K562 (cell line): Measurements from ENCODE around the gene SUMF2. TPM values are rescaled to one million over a fixed set of nuclear protein-coding genes. Genes with fewer than 3 reads are reported as not detected.
A peak's percentile ranks its signal among the peaks of the same experiment; 100 is the strongest.

Experiments used
- EGR1 ChIP-seq: fragments of 450-650 bp; conservative IDR thresholded peaks from 2 replicates; pipeline ENCODE4 v1.6.1; 2017; ENCODE audit warnings: mild to moderate bottlenecking
- NR2C2 ChIP-seq, 2 experiments: fragments of 200-800 bp in 1 of 2; sonication (Bioruptor generic) in 1 of 2; sonication (generic) in 1 of 2; formaldehyde crosslinking in 1 of 2; IDR thresholded peaks; 2 replicates each; pipeline versions ENCODE4 v1.6.1 to v1.8.0; 2016 to 2022; ENCODE audit warnings: mild to moderate bottlenecking in 1 of 2, missing compliant biosample characterization in 1 of 2, missing genetic modification characterization in 1 of 2, missing genetic modification reagents in 1 of 2
- RBM25 ChIP-seq: fragments of 200-400 bp; formaldehyde crosslinking; IDR thresholded peaks from 2 replicates; pipeline ENCODE4 v1.6.1; 2018; ENCODE audit warnings: low read length, low read depth, moderate library complexity; ENCODE audit not compliant: severe bottlenecking
- TSC22D4 ChIP-seq: fragments of 450-650 bp; IDR thresholded peaks from 2 replicates; pipeline ENCODE4 v1.6.1; 2016; ENCODE audit warnings: missing genetic modification characterization, missing biosample characterization, control low read depth
- polyA plus RNA-seq, 8 experiments: library from polyadenylated mRNA; depleted of rRNA in 4 of 8; stranded (reverse) in 5 of 8; unstranded in 3 of 8; fragments of >200 nt; fragmentation: Nextera tagmentation in 2 of 8; fragmentation: Illumina TruSeq in 1 of 8; extraction: Ambion mirVana in 2 of 8; extraction: Trizol in 1 of 8; gene quantifications; 2 replicates each; pipeline versions ENCODE4 v1.2.1 to v1.2.3, GENCODE V29; 2011 to 2014; ENCODE audit warnings: inconsistent platforms in 1 of 8, missing spikeins in 1 of 8
- total RNA-seq, 7 experiments: library from RNA; depleted of rRNA in 6 of 7; stranded (reverse); fragments of >200 nt in 6 of 7; fragmentation: Illumina TruSeq in 2 of 7; extraction: Trizol in 2 of 7; gene quantifications; 2 replicates each; pipeline versions ENCODE4 v1.2.1 to v1.2.3, GENCODE V29; 2011 to 2021; ENCODE audit warnings: low replicate concordance in 1 of 7
- TF ChIP-seq, protein P1 (sequence below): fragments of 450-650 bp; IDR thresholded peaks from 2 replicates; pipeline ENCODE4 v1.6.1; 2016; ENCODE audit warnings: mild to moderate bottlenecking, moderate library complexity

SUMF2 gene
- total and polyA plus RNA-seq, 9 of the 15 experiments (the other 6 are each of a cell fraction or from before 2014, with no cell fraction given), result 39.0 to 113 (median 67.7) TPM

DNA sequence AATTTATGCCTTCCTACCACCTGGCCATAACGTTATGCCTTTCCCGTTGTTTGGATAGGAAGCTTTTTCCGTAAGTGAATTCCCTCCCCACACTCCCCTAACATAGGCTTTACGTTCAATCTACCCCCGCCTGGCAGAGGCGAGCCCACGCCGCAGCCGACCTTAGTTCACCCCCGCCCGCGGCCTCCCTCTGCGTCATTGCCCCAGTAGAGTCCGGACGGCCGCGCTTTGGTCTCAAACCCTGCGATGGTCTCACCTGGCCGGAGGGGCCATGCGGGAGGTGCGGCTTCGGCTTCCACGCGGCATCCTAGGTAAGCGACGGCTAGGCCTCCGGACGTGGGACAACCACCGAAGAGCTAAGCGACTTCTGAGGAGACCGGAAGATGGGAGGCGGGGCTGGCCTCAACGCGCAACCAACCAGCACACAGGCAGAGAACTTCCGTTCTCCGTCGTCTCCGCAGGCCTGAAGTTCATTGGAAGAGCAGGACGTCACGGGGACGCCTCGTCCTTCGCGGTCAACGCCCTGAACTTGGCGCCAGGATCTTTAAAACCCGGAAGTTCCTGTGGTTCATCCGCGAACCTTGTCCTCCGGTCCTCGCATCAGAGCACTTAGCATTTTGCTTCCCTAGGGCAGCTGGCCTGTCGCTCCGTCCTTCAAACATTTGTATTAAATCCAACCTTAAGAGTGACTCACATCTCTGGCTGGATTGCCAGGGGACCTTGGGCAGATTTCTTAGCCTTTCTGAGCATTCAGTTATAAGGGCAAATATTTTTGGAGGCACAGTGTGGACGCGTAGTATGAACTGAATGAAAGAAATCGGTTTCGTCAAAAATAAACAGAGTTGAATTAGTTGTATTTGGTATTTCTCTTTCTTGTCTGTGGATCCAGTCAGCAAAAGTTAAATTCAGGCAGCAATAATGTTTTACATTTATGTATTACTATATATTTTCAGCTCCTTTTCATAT, 42.3 kb downstream of the SUMF2 start, which contains the start of gene CHCHD2 (continued):
- TF ChIP-seq, protein P1, sequence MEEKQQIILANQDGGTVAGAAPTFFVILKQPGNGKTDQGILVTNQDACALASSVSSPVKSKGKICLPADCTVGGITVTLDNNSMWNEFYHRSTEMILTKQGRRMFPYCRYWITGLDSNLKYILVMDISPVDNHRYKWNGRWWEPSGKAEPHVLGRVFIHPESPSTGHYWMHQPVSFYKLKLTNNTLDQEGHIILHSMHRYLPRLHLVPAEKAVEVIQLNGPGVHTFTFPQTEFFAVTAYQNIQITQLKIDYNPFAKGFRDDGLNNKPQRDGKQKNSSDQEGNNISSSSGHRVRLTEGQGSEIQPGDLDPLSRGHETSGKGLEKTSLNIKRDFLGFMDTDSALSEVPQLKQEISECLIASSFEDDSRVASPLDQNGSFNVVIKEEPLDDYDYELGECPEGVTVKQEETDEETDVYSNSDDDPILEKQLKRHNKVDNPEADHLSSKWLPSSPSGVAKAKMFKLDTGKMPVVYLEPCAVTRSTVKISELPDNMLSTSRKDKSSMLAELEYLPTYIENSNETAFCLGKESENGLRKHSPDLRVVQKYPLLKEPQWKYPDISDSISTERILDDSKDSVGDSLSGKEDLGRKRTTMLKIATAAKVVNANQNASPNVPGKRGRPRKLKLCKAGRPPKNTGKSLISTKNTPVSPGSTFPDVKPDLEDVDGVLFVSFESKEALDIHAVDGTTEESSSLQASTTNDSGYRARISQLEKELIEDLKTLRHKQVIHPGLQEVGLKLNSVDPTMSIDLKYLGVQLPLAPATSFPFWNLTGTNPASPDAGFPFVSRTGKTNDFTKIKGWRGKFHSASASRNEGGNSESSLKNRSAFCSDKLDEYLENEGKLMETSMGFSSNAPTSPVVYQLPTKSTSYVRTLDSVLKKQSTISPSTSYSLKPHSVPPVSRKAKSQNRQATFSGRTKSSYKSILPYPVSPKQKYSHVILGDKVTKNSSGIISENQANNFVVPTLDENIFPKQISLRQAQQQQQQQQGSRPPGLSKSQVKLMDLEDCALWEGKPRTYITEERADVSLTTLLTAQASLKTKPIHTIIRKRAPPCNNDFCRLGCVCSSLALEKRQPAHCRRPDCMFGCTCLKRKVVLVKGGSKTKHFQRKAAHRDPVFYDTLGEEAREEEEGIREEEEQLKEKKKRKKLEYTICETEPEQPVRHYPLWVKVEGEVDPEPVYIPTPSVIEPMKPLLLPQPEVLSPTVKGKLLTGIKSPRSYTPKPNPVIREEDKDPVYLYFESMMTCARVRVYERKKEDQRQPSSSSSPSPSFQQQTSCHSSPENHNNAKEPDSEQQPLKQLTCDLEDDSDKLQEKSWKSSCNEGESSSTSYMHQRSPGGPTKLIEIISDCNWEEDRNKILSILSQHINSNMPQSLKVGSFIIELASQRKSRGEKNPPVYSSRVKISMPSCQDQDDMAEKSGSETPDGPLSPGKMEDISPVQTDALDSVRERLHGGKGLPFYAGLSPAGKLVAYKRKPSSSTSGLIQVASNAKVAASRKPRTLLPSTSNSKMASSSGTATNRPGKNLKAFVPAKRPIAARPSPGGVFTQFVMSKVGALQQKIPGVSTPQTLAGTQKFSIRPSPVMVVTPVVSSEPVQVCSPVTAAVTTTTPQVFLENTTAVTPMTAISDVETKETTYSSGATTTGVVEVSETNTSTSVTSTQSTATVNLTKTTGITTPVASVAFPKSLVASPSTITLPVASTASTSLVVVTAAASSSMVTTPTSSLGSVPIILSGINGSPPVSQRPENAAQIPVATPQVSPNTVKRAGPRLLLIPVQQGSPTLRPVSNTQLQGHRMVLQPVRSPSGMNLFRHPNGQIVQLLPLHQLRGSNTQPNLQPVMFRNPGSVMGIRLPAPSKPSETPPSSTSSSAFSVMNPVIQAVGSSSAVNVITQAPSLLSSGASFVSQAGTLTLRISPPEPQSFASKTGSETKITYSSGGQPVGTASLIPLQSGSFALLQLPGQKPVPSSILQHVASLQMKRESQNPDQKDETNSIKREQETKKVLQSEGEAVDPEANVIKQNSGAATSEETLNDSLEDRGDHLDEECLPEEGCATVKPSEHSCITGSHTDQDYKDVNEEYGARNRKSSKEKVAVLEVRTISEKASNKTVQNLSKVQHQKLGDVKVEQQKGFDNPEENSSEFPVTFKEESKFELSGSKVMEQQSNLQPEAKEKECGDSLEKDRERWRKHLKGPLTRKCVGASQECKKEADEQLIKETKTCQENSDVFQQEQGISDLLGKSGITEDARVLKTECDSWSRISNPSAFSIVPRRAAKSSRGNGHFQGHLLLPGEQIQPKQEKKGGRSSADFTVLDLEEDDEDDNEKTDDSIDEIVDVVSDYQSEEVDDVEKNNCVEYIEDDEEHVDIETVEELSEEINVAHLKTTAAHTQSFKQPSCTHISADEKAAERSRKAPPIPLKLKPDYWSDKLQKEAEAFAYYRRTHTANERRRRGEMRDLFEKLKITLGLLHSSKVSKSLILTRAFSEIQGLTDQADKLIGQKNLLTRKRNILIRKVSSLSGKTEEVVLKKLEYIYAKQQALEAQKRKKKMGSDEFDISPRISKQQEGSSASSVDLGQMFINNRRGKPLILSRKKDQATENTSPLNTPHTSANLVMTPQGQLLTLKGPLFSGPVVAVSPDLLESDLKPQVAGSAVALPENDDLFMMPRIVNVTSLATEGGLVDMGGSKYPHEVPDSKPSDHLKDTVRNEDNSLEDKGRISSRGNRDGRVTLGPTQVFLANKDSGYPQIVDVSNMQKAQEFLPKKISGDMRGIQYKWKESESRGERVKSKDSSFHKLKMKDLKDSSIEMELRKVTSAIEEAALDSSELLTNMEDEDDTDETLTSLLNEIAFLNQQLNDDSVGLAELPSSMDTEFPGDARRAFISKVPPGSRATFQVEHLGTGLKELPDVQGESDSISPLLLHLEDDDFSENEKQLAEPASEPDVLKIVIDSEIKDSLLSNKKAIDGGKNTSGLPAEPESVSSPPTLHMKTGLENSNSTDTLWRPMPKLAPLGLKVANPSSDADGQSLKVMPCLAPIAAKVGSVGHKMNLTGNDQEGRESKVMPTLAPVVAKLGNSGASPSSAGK, result peak; percentile 80
- TF ChIP-seq EGR1 (peak; percentile 91), RBM25 (peak; percentile 89), NR2C2 (CRISPR knock-in tag; IDR thresholded peaks at IDR 0.05) (peak; percentile 15; the same call in 1 of the 2 replicates), NR2C2 (tag; IDR thresholded peaks at IDR 0.05) (peak; percentile 95), TSC22D4 (tag) (no peak)
